HS-5 (cell line): ENCODE measurements around the gene DISP3.

Experiments
- DNase-seq: peaks from one replicate; pipeline ENCODE4 v3.0.0-alpha.2; 2012; ENCODE audit warnings: low read depth

Gene DISP3

DNA sequence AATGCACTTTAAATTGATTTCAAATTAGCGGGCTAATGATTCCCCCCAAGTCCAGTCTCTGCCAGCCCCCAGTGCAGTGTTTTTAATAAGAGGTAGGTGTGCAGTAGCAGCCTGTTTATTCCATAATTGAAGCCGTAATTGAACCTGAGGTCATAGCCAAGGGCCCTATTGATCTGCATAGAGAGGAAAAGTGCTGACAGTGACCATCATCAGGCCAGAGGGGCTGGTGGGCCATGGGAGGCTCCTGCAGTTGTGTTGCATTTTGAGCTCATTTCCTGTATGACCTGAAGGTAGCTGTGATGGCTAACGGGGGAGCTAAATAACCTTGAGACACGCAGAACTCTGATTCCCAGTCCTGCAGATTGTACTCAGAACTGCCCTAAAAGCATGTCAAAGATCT, 67.5 kb downstream of the DISP3 start:
- no peak for DNase-seq

DNA sequence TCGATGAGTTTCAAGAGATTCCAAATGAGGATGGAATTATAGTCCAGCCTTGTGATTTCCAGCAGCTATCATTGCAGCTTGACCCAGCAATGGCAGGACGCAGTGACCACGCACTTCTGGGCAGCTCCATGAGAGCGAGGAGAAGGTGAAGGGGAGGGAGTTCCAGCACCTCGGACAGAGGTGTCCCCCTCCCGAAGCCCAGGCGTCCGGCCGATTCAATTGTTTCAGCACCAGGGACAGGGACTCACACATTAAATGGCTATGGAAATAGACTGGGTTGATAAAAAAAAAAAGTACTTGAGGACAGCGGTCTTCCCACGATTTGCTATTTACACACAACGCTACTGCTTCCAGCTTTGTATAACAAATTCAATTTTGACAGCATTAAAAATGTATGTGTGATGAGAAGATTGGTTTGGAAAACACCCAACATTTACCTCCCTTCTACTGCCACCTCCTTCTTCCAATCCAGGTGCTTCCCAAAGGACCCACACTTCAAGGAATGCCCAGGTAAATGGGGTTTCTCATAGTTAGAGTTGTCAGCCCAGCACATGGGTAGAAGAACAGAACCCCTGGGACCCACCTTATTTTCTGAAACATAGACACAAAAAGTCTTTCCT, 71.8 kb downstream of the DISP3 start:
- no peak for DNase-seq

DNA sequence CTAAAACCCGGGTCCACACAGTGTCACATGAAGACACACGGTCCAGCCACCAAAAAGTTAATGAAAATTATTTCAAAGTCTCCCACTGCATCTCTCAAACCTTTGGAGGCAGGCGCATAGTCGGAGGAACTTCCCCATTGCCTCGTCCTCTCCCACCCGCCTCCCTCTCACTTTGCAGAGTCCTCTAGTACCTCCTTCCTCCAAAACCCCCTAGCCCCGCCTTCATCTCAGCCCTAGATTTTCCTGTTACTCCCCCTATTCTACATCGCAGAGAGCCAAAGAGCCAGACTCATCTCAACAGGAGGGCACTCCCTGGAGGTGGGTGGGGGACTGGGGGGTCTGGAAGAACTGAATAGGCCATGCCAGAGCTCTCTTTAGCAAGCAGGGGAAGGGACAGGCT, 79.3 kb downstream of the DISP3 start:
- DNase-seq: no peak

DNA sequence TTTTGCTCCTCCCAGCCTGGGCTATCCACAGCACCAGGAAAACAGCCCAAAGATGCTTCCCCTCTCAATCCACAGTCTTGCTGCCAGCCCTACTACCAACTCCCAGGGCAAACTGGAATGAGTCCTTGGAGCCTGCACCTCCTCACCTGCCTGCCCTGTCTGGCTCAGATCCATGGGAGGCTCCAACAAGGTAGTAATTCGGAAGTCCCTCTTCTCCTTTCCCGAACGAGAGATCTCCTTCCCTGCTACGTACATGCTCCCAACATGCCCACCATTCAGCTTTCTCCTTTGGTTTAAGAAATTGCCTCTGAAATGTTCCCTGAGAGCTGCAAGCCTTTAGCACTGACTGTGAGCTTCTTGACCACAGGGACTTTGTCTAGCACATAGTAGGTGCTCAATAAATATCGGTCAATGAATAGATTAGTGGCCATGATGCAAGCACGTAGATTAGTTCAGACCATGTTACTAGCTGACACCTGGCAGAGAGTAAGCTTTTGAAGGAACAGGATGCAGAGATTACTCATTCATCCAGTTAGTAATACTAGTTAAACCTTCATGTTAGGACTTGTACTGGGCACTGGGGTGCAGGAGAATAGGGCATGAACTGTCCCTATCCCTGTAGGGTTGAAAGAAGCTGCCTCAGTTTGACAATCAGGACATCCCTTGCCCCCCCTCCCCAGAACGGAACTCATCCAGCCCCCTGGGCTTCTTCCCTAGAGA, 80.1 kb downstream of the DISP3 start:
- no peak for DNase-seq

DNA sequence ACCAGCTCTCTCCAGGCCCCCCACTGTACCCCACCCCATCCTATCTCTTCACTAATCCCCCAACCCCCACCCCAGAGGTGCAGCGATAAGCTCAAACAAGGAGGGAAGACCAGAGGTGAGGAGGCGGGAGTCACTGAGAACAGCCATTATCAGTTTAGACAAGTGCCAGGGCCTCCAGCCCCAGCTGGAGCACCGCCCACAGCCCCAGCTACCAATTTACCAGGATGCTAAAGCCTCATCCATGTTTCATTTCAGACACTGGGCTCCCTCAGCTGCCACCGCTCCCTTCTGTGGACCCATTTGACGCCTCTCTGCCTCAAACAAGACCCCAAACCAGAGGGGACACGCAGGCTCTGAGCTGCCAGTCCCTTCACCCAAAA, 80.6 kb downstream of the DISP3 start:
- DNase-seq: no peak

DNA sequence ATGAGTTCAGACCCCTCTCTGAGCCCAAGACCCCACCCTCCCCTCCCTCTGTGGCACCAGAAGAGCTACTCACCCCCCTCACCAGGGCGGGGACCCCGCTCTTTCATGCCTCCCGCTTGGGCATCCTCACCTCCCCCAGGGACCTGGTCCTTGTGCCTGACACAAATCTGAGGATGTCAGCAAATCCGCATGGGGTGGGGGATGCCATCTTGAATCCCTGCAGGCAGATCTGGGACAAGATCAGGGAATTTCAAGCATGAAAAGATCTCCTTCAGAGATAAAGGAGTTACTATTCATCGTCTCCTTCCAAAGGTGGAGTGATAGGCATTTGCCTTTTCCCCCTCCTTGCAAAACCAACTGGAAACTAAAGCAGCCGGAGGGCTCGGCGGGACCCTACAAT, 81.1 kb downstream of the DISP3 start:
- no peak for DNase-seq

DNA sequence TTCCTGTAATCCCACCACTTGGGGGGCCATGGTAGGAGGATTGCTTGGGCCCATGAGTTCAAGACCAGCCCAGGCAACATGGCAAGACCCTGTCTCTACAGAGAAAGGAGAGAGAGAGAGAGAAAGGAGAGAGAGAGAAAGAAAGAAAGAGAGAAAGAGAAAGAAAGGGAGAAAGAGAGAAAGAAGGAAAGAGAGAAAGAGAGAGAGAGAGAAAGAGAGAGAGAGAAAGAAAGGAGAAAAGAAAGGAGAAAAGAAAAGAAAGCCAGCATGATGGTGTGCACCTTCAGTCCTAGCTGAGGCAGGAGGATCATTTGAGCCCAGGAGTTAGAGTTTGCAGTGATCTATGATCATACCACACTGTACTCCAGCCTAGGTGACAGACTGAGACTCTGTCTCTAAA, 82.8 kb downstream of the DISP3 start:
- DNase-seq: no peak

DNA sequence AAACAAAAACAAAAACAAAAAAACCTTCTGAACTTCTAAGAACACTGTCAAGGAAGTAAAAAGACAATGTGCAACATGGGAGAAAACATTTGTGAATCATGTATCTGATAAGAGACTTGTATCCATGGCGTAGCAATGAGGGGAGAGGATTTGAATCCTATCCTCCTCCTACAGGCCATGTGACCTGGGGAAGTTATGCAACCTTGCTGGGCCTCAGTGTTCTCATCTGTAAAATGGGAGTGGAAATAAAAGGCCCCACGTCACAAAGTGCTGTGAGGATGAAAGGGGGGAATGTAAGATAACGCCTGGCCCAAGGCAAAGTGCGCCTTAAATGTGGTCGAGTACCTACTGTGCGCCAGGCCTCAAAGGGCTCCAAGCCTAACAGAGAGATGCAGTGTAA, 83.7 kb downstream of the DISP3 start:
- DNase-seq: no peak

DNA sequence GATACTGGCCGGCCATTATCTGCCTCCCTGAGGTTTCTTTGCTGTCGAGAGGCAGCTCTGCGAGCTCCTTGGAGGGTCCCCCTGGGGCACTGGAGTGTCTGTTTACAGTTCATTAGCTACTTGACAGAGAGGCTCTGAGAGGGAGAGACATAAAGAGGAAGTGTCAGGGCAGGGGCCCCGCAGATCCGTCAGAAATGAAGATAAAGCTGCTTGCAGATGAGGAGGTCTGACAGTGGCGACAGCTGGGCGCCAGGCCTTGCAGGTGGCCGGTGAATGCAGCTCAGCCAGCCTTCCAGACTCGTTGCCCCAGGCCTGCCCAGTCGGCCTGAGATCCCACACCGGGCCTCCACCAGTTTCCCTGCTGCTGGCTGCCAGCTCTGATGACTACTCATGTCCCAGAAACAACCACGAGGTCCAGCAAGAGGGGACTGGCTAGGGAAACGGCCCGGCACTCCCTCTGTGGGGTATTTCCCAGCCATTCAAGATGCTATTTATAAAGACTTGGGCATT, 84.7 kb downstream of the DISP3 start:
- no peak for DNase-seq

DNA sequence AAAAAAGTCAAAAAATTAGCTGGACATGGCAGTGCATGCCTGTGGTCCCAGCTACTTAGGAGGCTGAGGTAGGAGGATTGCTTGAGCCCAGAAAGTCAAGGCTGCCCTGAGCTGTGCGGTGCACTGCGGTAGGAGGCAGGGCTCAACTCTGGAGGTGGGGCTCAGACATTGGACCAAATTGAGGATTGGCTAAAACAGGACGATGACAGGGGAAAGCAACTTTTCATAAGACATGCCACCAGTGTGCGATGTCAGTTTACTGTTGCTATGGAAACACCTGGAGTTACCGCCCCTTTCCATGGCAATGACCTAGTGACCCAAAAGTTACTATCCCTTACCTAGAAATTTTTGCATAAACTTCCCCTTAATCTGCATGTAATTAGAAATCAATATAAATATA, 85.3 kb downstream of the DISP3 start:
- DNase-seq: no peak

DNA sequence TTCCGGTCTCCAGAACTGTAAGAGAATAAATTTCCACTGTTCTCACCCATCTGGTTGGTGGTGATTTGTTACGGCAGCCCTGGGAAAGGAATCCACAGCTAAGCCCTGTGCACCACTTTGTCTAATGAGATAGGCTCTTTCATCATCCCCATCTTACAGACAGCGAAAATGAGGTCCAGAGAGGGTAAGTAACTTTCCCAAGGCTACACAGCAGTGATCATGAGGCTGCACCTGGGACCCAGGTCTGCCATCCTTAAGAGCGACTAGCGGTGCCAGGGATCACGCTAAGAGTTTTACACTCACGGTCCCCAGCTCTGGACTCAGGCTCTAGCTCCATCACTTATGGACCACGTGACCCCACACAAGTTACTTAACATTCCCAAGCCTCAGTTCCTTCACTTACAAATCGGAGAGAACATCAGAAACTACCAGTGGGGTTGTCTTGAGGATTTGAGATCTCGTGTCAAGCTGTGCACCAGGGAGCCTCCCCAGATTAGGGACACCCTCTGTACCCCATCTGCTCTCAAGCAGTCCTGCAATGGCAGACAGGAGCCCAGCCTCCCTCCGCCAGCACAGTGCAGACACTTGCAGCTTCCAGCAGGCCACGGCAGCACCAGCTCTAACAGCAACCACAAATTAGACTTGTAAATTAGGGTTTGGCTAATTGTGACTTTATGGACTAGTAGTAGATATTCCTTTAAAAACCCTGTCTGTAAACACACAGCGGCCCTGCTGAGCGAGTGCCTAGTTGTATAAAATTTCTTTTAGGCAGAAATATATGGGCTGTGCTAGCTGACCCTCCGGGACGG, 87.3 kb downstream of the DISP3 start:
- no peak for DNase-seq

DNA sequence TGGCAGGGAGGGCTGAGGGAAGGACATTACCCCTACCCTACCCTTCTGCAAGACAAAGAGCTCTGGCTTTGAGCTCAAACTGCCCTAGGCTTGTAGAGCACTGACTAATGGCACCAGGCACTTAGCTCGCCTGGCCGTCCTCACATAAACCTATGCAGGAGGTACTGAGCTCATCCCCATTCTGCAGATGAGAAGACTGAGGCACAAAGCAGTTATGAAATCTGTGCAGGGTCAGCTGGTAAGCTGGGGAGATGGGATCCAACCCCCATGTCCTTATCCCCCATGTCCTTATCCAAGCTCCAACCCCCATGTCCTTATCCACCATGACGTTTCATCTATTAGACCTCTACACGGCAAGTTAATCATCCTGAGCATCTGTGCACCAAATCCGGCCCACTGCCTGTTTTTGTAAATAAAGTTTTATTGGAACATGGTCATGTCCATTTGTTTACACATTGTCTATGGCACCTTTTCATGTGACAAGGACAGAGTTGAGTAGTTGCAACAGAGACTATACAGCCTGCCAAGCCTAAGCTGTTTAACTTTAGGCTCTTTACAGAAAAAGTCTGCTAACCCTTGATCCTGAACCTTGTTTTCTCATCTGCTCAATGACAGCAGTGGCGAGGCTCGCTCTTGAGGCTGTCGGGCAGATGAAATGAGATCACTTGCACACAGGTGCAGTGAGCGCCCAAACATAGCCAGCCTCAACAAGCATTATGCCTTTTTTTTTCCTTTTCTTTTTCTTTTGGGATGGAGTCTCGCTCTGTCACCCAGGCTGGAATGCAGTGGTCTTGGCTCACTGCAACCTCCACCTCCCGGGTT, 88.5 kb downstream of the DISP3 start:
- no peak for DNase-seq

DNA sequence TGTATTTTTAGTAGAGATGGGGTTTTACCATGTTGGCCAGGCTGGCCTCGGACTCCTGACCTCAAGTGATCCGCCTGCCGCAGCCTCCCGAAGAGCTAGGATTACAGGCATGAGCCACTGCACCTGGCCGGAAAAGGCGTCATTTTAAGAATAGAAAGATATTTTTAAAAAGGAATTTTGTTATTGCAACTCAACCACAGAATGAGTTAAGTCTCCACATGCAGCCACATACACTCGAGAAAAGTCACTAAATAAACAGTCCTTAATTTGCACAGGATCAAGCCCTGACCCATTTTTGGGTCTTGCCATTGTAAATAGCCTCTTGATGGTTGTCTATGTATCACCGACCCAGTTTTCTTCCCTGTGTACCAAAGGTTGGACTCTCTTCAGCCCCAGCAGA, 89.7 kb downstream of the DISP3 start:
- DNase-seq: peak; percentile 22

DNA sequence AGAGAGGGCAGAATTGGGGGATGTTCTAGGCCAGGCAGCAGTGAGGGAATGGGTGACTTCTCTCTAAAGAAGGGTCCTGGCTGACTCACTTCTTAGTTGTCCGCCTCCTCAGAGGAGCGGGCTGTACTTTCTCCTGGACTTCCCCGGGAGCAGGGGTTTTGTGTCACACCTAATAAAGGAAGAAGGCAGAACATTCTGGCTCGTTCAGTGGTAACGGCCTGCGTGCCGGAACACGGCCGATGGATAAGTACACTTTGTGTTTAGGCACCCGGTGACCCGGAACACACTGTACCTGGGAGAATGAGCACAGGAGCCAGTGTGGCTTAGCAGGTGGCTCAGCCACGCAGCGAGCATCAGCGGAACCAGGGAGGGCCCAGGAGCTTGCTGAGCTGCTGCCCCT, 90.6 kb downstream of the DISP3 start:
- DNase-seq: no peak

DNA sequence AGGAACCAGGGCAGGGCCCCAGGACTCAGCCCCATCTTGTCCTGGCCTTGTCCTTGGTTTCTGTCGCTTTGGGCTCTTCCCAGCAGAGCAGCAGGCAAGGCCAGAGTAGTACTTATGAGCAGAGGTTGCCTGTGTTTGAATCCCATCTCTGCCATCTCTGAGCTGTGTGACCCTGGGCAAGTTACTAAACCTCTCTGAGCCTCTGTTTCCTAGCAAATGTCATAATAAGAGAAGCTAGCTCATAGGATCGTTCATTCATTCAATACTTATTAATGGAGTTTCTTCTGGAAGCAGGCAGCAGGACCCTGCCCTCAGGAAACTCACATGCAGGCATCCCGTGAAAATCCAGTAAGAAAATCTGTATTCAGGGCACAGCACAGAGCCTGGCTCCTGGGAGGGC, 91.0 kb downstream of the DISP3 start:
- DNase-seq: no peak

DNA sequence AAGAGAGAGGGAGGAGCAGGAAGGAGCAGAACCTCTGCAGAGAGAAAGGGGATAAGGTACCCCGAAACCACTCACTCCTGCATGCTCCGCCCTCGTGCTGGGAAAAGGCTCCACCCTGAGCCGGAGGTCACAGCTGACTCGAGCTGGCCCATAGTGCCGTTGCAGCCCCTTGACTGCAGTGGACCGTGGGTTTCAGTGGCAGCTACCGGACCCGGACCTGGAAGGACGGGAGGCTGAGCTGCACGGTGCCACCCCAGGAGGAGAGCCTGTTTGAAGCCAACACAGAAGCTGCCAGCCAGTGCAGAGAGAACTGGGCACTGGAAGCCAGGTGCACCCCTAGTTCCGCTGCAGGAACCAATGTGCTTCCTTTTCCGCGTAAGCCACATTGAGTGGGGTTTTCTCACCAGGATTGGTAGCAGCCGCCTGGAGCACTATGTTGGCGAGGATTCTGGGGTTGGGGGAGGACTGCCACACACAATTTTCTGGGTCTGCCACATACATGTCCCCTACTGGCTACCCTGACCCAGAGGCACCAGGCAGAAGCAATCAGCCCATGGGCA, 91.9 kb downstream of the DISP3 start:
- no peak for DNase-seq

DNA sequence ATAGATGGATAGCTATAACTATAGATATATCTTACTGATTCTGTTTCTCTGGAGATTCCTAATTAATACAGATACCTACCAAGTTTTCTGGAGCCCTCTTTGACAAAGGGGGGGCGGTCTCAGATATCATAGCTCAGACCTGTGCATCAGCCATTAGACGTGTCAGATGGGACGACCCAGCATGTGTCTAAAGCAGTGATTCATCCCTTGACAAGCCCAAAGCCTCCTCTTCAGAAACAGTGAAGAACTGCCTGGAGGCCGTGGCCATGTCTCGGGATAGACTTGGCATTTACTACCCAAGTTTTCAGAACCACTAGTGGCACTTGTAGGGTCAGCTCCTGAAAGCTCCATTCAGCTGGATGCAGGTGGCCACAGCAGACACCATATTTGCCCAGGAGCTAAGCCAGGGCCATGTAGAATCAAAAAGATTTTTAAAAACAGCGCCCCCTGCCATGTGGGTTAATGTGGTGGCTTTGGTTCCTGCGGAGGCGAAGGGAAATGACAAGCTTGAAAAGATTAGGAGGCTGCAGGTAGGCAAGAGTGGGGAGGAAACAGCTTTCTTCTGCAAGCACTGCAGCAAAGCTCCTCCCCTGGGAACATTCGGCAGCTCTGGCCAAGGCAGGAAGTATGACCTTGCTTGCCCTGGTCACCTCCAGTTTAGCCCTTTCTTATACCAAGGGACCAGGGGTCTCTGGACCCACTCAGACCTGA, 93.1 kb downstream of the DISP3 start:
- no peak for DNase-seq

DNA sequence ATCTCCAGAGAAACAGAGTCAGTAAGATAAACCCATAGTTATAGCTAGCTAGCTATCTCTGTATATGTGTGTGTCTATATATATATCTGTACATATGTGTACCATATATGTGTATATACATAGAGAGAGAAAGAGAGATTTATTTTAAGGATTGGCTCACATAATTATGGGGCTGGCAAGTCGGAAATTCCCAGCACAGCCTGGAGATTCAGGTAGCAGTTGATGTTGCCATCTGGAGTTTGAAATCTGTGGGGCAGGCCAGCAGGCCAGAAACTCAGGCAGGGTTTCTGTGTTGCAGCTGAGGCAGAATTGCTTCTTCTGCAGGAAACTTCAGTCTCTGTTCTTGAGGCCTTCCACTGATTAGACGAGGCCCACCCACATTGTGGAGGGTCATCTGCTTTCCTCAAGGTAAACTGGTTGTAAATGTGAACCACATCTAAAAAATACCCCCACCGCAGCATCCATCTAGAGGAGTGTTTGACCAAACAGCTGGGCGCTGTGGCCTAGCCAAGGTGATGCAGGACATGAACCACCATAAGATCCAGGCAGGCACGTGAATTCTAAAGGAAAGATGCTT, 94.2 kb downstream of the DISP3 start:
- DNase-seq: no peak

DNA sequence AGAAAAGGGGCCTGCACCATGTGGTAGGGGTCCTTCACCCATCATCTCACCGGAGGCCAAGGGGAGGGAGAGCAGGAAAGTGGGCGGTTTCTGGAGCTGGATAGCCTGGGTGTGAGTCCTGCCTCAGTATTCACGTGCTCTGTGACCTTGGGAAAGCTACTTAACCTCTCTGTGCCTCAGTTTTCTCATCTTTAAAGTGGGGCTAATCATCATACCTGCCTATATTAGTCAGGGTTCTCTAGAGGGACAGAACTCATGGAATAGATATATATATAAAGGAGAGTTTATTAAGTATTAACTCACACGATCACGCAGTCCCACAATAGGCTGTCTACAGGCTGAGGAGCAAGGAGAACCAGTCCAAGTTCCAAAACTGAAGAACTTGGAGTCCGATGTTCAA, 96.6 kb downstream of the DISP3 start:
- DNase-seq: no peak

DNA sequence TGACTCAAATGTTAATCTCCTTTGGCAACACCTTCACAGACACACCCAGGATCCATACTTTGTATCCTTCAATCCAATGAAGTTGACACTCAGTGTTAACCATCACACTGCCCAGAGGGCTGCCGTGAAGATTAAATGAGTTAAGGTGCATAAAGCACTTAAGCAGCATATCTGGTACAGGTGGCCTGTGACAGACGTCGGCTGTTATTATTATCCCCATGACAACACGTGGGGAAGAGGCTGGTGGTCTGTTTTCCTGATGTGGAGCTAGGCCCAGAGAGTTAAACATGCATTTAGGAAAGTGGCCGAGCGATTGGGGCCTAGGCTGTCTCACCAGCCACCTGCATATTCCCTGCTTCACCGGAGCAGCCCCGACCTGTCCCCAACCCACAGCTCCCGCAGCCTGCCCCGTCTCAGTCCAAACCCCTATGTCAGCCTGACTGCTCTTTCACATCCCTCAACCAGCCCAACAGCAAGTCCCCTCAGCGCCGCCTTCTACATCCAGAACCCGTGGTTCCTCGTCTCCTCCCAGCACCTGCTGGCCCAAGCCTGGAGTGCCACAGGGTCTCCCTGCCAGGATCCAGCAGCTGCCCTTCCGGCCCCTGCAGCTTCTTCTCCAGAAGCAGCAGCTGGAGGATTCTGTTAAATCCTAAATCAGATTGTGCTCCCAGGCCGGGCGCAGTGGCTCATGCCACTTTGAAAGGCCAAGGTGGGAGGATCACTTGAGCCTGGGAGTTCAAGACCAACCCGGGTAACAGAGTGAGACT, 97.3 kb downstream of the DISP3 start:
- no peak for DNase-seq
